Keratinocyte (primary cell): ENCODE results near the gene FN3K. TPM values are rescaled to one million over a fixed set of nuclear protein-coding genes. Genes with fewer than 3 reads are reported as not detected.

Source experiments
- DNase-seq: peaks from one replicate; pipeline ENCODE4 v3.0.0-alpha.2; 2011; ENCODE audit warnings: low read depth, missing footprints, low spot score
- FAIRE-seq: peaks from 2 replicates; lab custom pipeline; 2011; peaks lifted over from hg19 to GRCh38; lab: Jason Lieb, UNC
- H2AFZ ChIP-seq: 2 replicates; pipeline ENCODE4 v1.6.0; 2012; ENCODE audit warnings: low read length, control low read depth, inconsistent platforms; ENCODE audit not compliant: control insufficient read depth
- H3K27ac ChIP-seq: 2 replicates; pipeline ENCODE4 v1.5.1; 2011; ENCODE audit warnings: low read length; ENCODE audit not compliant: control insufficient read depth, insufficient read depth
- H3K27me3 ChIP-seq: 3 replicates; pipeline ENCODE4 v1.6.0; 2011; ENCODE audit warnings: low read length; ENCODE audit not compliant: control insufficient read depth, insufficient read depth; ENCODE audit errors: extremely low read depth
- H3K36me3 ChIP-seq, 2 experiments: 2 replicates in 1 of 2; 3 replicates in 1 of 2; pipeline ENCODE4 v1.5.1; 2011; ENCODE audit warnings: low read length in 2 of 2, mild to moderate bottlenecking in 1 of 2; ENCODE audit not compliant: control insufficient read depth in 2 of 2, insufficient read depth in 2 of 2; ENCODE audit errors: extremely low read depth in 1 of 2
- H3K4me1 ChIP-seq: 3 replicates; pipeline ENCODE4 v1.5.1; 2011; ENCODE audit warnings: low read length; ENCODE audit not compliant: control insufficient read depth, insufficient read depth; ENCODE audit errors: extremely low read depth
- H3K4me2 ChIP-seq: 3 replicates; pipeline ENCODE4 v1.6.0; 2011; ENCODE audit warnings: low read depth, low read length; ENCODE audit not compliant: control insufficient read depth, insufficient read depth; ENCODE audit errors: extremely low read depth
- H3K4me3 ChIP-seq, 3 experiments: fragments of 200-600 bp in 1 of 3; sonication (generic) in 1 of 3; 2 replicates in 2 of 3; 3 replicates in 1 of 3; pipeline ENCODE4 v1.5.1; 2011 to 2016; ENCODE audit warnings: low read length in 3 of 3, mild to moderate bottlenecking in 3 of 3, control low read depth in 2 of 3, inconsistent platforms in 1 of 3, low read depth in 1 of 3, mixed read lengths in 1 of 3, mixed run types in 1 of 3, moderate library complexity in 1 of 3; ENCODE audit not compliant: control insufficient read depth in 2 of 3, insufficient read depth in 2 of 3; ENCODE audit errors: extremely low read depth in 1 of 3
- H3K79me2 ChIP-seq: 2 replicates; pipeline ENCODE4 v1.6.0; 2012; ENCODE audit warnings: low read length; ENCODE audit not compliant: control insufficient read depth, insufficient read depth
- H3K9ac ChIP-seq: 3 replicates; pipeline ENCODE4 v1.6.0; 2011; ENCODE audit warnings: low read length; ENCODE audit not compliant: control insufficient read depth, insufficient read depth; ENCODE audit errors: extremely low read depth
- H3K9me1 ChIP-seq: 3 replicates; pipeline ENCODE4 v1.6.0; 2011; ENCODE audit warnings: low read length; ENCODE audit not compliant: control insufficient read depth, insufficient read depth; ENCODE audit errors: extremely low read depth
- H3K9me3 ChIP-seq: 2 replicates; pipeline ENCODE4 v1.5.1; 2012; ENCODE audit warnings: low read depth, low read length; ENCODE audit not compliant: control insufficient read depth
- H4K20me1 ChIP-seq: 3 replicates; pipeline ENCODE4 v1.6.0; 2011; ENCODE audit warnings: low read length; ENCODE audit not compliant: control insufficient read depth, insufficient read depth; ENCODE audit errors: extremely low read depth
- EZH2 ChIP-seq: IDR thresholded peaks from one replicate; pipeline ENCODE4 v1.6.1; 2012; ENCODE audit warnings: inconsistent platforms, mild to moderate bottlenecking, low read length, moderate library complexity
- dilution Hi-C: fragments of 300-500 bp; cut with MboI; formaldehyde crosslinking; loops from one replicate; pipeline ENCODE4 v1.7.0; 2020; ENCODE audit warnings: low sequenced_read_pairs; ENCODE audit not compliant: extremely low pct_ligation_motif_present
- polyA plus RNA-seq, 5 experiments: library from polyadenylated mRNA; depleted of rRNA in 3 of 5; stranded (reverse) in 3 of 5; stranded (forward) in 1 of 5; unstranded in 1 of 5; fragments of >200 nt; gene quantifications; 1 replicate in 1 of 5; 2 replicates in 3 of 5; 3 replicates in 1 of 5; pipeline versions ENCODE4 v1.2.1 to v1.2.3, GENCODE V29; 2011 to 2012; ENCODE audit warnings: missing spikeins in 2 of 5, low read depth in 1 of 5, low replicate concordance in 1 of 5
- TF ChIP-seq, protein P1 (sequence below), 3 experiments: IDR thresholded peaks in 1 of 3; conservative IDR thresholded peaks in 1 of 3; optimal IDR thresholded peaks in 1 of 3; 2 replicates in 2 of 3; 3 replicates in 1 of 3; pipeline versions ENCODE3 to v1.5.1; 2011; ENCODE audit warnings: low read length in 3 of 3, mild to moderate bottlenecking in 3 of 3, moderate library complexity in 2 of 3, control low read depth in 1 of 3, inconsistent platforms in 1 of 3; ENCODE audit not compliant: insufficient read depth in 2 of 3; ENCODE audit errors: extremely low read depth in 1 of 3

Gene FN3K
- polyA plus RNA-seq, 1 donor (not counting 4 experiments of a cell fraction or from before 2014, with no cell fraction given), result 0.10 TPM

DNA sequence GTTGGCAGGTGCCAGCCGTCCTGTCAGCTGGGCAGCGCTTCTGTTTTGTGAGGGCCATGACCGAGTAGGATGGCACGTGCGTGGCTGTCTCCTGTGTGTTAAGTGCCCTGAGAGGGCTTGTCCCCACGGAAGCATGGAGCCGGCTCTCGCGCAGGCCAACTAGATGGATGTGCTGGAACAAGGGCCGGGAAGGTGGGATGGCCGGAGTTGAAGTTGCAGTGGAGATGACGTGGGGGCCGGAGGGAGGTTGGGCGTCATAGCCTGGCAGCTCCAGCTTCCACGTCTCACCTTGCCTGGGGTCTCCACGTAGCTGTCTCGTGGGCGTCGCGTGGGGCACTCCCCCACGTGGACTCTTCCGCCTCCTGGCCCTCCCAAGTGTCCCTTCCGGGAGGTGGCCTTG lies 44.1 kb downstream of the FN3K start:
- Histone ChIP-seq H4K20me1 (peaks cover 9% of the 10 kb centered on the region), H3K4me1 (no peaks in the 10 kb centered on the region), H3K9me3 (no peaks in the 10 kb centered on the region), H3K79me2 (peaks cover 8% of the 10 kb centered on the region), H3K4me2 (no peak overlapping the region), H3K27ac (no peak overlapping the region), H2AFZ (no peak overlapping the region), H3K9me1 (no peaks in the 10 kb centered on the region), H3K9ac (no peak overlapping the region), H3K36me3 (peaks cover 12 to 21% of the 10 kb centered on the region in 2 experiments), H3K27me3 (no peaks in the 10 kb centered on the region), H3K4me3 (no peak overlapping the region)
- dilution Hi-C loops, result no loop called here
- TF ChIP-seq, protein P1, sequence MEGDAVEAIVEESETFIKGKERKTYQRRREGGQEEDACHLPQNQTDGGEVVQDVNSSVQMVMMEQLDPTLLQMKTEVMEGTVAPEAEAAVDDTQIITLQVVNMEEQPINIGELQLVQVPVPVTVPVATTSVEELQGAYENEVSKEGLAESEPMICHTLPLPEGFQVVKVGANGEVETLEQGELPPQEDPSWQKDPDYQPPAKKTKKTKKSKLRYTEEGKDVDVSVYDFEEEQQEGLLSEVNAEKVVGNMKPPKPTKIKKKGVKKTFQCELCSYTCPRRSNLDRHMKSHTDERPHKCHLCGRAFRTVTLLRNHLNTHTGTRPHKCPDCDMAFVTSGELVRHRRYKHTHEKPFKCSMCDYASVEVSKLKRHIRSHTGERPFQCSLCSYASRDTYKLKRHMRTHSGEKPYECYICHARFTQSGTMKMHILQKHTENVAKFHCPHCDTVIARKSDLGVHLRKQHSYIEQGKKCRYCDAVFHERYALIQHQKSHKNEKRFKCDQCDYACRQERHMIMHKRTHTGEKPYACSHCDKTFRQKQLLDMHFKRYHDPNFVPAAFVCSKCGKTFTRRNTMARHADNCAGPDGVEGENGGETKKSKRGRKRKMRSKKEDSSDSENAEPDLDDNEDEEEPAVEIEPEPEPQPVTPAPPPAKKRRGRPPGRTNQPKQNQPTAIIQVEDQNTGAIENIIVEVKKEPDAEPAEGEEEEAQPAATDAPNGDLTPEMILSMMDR (optimal IDR thresholded peaks at IDR 0.05 in 1 of 3, IDR thresholded peaks at IDR 0.05 in 1 of 3, conservative IDR thresholded peaks at IDR 0.05 in 1 of 3; ENCODE audit: extremely low read depth in 1 of 3, insufficient read depth in 2 of 3, low read length in 3 of 3), result no peak
- TF ChIP-seq EZH2, result no peak
- FAIRE-seq (no peak), DNase-seq (no peak)

DNA sequence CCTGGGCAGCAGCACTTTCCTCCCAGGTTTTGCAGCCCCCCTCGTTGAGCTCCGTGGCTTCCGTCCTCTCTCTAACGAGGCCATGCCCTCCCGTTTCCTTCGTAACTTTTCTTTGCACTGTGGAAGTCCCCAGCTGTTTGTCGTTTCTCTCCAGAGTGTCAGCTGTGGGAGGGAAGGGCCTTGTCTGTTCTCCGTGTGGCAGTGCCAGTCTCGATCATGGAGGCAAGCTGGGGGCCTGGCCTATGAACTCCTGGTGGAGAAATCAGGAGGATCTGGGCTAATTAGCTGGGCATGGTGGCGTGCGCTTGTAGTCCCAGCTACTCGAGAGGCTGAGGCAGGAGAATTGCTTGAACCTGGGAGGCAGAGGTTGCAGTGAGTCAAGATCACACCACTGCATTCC lies 44.8 kb downstream of the FN3K start:
- FAIRE-seq, result no peak

More for the DNA sequence above, 44.8 kb downstream of the FN3K start:
- Histone ChIP-seq H3K4me3 (no peak overlapping the region), H3K4me2 (no peak overlapping the region), H3K9me1 (no peaks in the 10 kb centered on the region), H3K9me3 (no peaks in the 10 kb centered on the region), H3K9ac (no peak overlapping the region), H3K27me3 (no peaks in the 10 kb centered on the region), H3K27ac (no peak overlapping the region), H3K36me3 (peaks cover 13 to 20% of the 10 kb centered on the region in 2 experiments), H4K20me1 (peaks cover 7% of the 10 kb centered on the region), H2AFZ (no peak overlapping the region), H3K4me1 (no peaks in the 10 kb centered on the region), H3K79me2 (peaks cover 6% of the 10 kb centered on the region)
- dilution Hi-C loops, result no loop called here
- no peak for DNase-seq
- TF ChIP-seq, protein P1 (optimal IDR thresholded peaks at IDR 0.05 in 1 of 3, IDR thresholded peaks at IDR 0.05 in 1 of 3, conservative IDR thresholded peaks at IDR 0.05 in 1 of 3; ENCODE audit: extremely low read depth in 1 of 3, insufficient read depth in 2 of 3, low read length in 3 of 3), result no peak
- TF ChIP-seq EZH2, result no peak
